ENCODE measurements around the gene SLC17A4.

- TF ChIP-seq RFX5 (IDR thresholded peaks at IDR 0.05; ENCODE audit: low read depth, low read length): no peak
- no peak for TF ChIP-seq NCOA2 (CRISPR knock-in tag; IDR thresholded peaks at IDR 0.05)
- no peak for TF ChIP-seq EP300 (IDR thresholded peaks at IDR 0.05; ENCODE audit: low read depth in 2 of 2, low read length in 2 of 2)
- TF ChIP-seq EP300 (CRISPR knock-in tag; IDR thresholded peaks at IDR 0.05; ENCODE audit: borderline replicate concordance): no peak
- no peak for TF ChIP-seq SRF (IDR thresholded peaks at IDR 0.05; ENCODE audit: low read depth, low read length)
- TF ChIP-seq PATZ1 (CRISPR knock-in tag; IDR thresholded peaks at IDR 0.05): no peak
- no peak for TF ChIP-seq ZNF740 (CRISPR knock-in tag; IDR thresholded peaks at IDR 0.05)
- no peak for TF ChIP-seq GATAD1 (CRISPR knock-in tag; IDR thresholded peaks at IDR 0.05)
- TF ChIP-seq CEBPB (IDR thresholded peaks at IDR 0.05; ENCODE audit: borderline replicate concordance, low read depth, low read length): no peak
- no peak for TF ChIP-seq SAP130 (CRISPR knock-in tag; IDR thresholded peaks at IDR 0.05; ENCODE audit: low read depth)
- TF ChIP-seq JUNB (CRISPR knock-in tag; IDR thresholded peaks at IDR 0.05; ENCODE audit: borderline replicate concordance): no peak
These were observed 60.7 kb downstream of the SLC17A4 start for GRCh38 chr6:25815194-25815593.

Data from HepG2 (cell line).